Activated CD4-positive, alpha-beta T cell treated with anti-CD3 and anti-CD28 coated beads, Interleukin-2, Interleukin-6, amounts not matched to agents 100 ng/mL and 50 ng/mL, durations not matched to agents 16 hours and 8 hours (primary cell): Measurements from ENCODE around the gene NPM3.

Source experiments
- DNase-seq: peaks from one replicate; pipeline ENCODE4 v3.0.0-alpha.2; 2020

The NPM3 gene

GRCh38 chr10:101773923-101774588 is 9.2 kb downstream of the NPM3 start:
- no peak for DNase-seq

GRCh38 chr10:101772895-101773761 is 10.1 kb downstream of the NPM3 start:
- no peak for DNase-seq

GRCh38 chr10:101772017-101772894 is 11.0 kb downstream of the NPM3 start:
- no peak for DNase-seq

GRCh38 chr10:101771380-101771779 is 11.9 kb downstream of the NPM3 start:
- no peak for DNase-seq

- no peak for DNase-seq
Measured at GRCh38 chr10:101770331-101771215, 12.7 kb downstream of the NPM3 start.

- DNase-seq = no peak
Measured at GRCh38 chr10:101769541-101770180, 13.6 kb downstream of the NPM3 start.

GRCh38 chr10:101768791-101769170 is 14.5 kb downstream of the NPM3 start:
- DNase-seq = no peak

- DNase-seq = no peak
Measured at GRCh38 chr10:101767966-101768790, 15.1 kb downstream of the NPM3 start.

- no peak for DNase-seq
Measured at GRCh38 chr10:101767600-101767945, 15.7 kb downstream of the NPM3 start.

- DNase-seq = no peak
Measured at GRCh38 chr10:101766753-101767599, 16.3 kb downstream of the NPM3 start.

GRCh38 chr10:101766306-101766705 is 16.9 kb downstream of the NPM3 start:
- no peak for DNase-seq

GRCh38 chr10:101763141-101763846 is 20.0 kb downstream of the NPM3 start:
- DNase-seq = no peak

- DNase-seq = no peak
Measured at GRCh38 chr10:101762736-101763135, 20.5 kb downstream of the NPM3 start.

GRCh38 chr10:101761226-101761625 is 22.0 kb downstream of the NPM3 start:
- no peak for DNase-seq

- DNase-seq = no peak
Measured at GRCh38 chr10:101760510-101760909, 22.7 kb downstream of the NPM3 start.

GRCh38 chr10:101759309-101760247 is 23.7 kb downstream of the NPM3 start:
- no peak for DNase-seq

GRCh38 chr10:101758858-101759257 is 24.4 kb downstream of the NPM3 start:
- no peak for DNase-seq

GRCh38 chr10:101752241-101752640 is 31.0 kb downstream of the NPM3 start:
- DNase-seq = no peak
